ENCODE data around the gene TMED5. TPM values are rescaled to one million over a fixed set of nuclear protein-coding genes. Genes with fewer than 3 reads are reported as not detected.
A peak's percentile ranks its signal among the peaks of the same experiment; 100 is the strongest.

Gene TMED5
- total and polyA plus RNA-seq, 2 of the 4 experiments (the other 2 are of a cell fraction), result 20.1 to 38.1 TPM

- Histone ChIP-seq H4K91ac (ENCODE audit: insufficient read depth, low read depth, low read length) (no peak overlapping the region), H3K79me1 (ENCODE audit: low read depth in 1 of 2, low read length in 2 of 2) (peaks cover 0 to 10% of the 10 kb centered on the region in 2 experiments; a peak in 2 of 4 replicates), H2AK9ac (replicated peaks; ENCODE audit: low read depth, low read length, poor library complexity) (no peak overlapping the region), H2AFZ (replicated peaks; ENCODE audit: low read length, poor library complexity) (no peak overlapping the region), H2BK120ac (ENCODE audit: low read depth, low read length) (no peak overlapping the region), H2BK5ac (ENCODE audit: low read depth, low read length, poor library complexity, severe bottlenecking) (no peak overlapping the region), H3K56ac (ENCODE audit: extremely low read depth, insufficient read depth, low read length) (no peak overlapping the region), H3K36me3 (ENCODE audit: control insufficient read depth, insufficient read depth, low read length) (peaks cover 8% of the 10 kb centered on the region), H4K5ac (ENCODE audit: low read depth, low read length) (no peak overlapping the region), H4K8ac (ENCODE audit: low read depth in 2 of 2, low read length in 2 of 2) (no peak overlapping the region), H3K4ac (ENCODE audit: low read depth, low read length) (no peak overlapping the region), H3K4me2 (ENCODE audit: low read depth, low read length) (no peak overlapping the region), H3K27me3 (ENCODE audit: control insufficient read depth, insufficient read depth, low read length) (no peaks in the 10 kb centered on the region), H3K4me3 (ENCODE audit: insufficient read depth, low read depth, low read length) (no peak overlapping the region), H2BK20ac (ENCODE audit: low read depth, low read length) (no peak overlapping the region), H4K20me1 (ENCODE audit: insufficient read depth, low read length) (no peaks in the 10 kb centered on the region), H2BK15ac (ENCODE audit: low read depth, low read length) (no peak overlapping the region), H3K4me1 (ENCODE audit: control insufficient read depth, insufficient read depth, low read length) (no peaks in the 10 kb centered on the region), H3K18ac (ENCODE audit: low read depth, low read length) (no peak overlapping the region), H3K14ac (replicated peaks; ENCODE audit: low read depth, low read length) (no peak overlapping the region), H2AK5ac (ENCODE audit: low read depth, low read length) (no peak overlapping the region), H3K9ac (ENCODE audit: low read depth, low read length) (no peak overlapping the region), H3K27ac (ENCODE audit: insufficient read depth, low read length) (no peak overlapping the region), H3K9me3 (ENCODE audit: control insufficient read depth, insufficient read depth, low read length) (no peaks in the 10 kb centered on the region), H3K23ac (ENCODE audit: low read depth, low read length) (no peak overlapping the region), H3K9me1 (ENCODE audit: insufficient read depth, low read length) (peaks cover 2% of the 10 kb centered on the region; the same call in 1 of the 2 replicates)
- ChIA-PET CTCF (interaction anchor here (0.7 kb wide), 1 partner anchor 9 kb away, joined by 3 read pairs; no protein-coding TSS in a partner anchor), POLR2A (ENCODE audit: unreplicated experiment) (no interaction called here)
- no CpG with 5 or more reads among the region's 1 CpG for WGBS, 2 experiments (ENCODE audit: extremely low coverage in 2 of 2, insufficient read length in 1 of 2)
- in situ Hi-C loops (cut with MboI; ENCODE audit: low sequenced_read_pairs) (no loop called here), dilution Hi-C loops (cut with HindIII; ENCODE audit: low sequenced_read_pairs, unreplicated experiment) (no loop called here), intact Hi-C loops (cut with micrococcal nuclease) (no loop called here)
- no peak for ATAC-seq (ENCODE audit: low read depth)
- BruUV-seq (replicated peaks), result no TSS peak
- TF ChIP-seq MXI1 (IDR thresholded peaks at IDR 0.05; ENCODE audit: borderline replicate concordance, low read depth, low read length) (no peak), CHD1 (IDR thresholded peaks at IDR 0.05; ENCODE audit: low read depth, low read length) (no peak), SMC3 (IDR thresholded peaks at IDR 0.05; ENCODE audit: low read depth, low read length) (no peak), MAZ (IDR thresholded peaks at IDR 0.05; ENCODE audit: borderline replicate concordance, low read depth, low read length) (no peak), ELK1 (IDR thresholded peaks at IDR 0.05; ENCODE audit: borderline replicate concordance, low read depth, low read length) (no peak), USF2 (IDR thresholded peaks at IDR 0.05; ENCODE audit: low read depth, low read length) (no peak), RCOR1 (IDR thresholded peaks at IDR 0.05; ENCODE audit: insufficient replicate concordance, low read length) (no peak), CEBPB (IDR thresholded peaks at IDR 0.05; ENCODE audit: low read depth, low read length) (no peak), BHLHE40 (IDR thresholded peaks at IDR 0.05; ENCODE audit: low read depth, low read length) (no peak), NFE2L2 (IDR thresholded peaks at IDR 0.05; ENCODE audit: low read depth, low read length) (no peak), MAFK (IDR thresholded peaks at IDR 0.05; ENCODE audit: low read depth, low read length) (no peak), POLR2A (IDR thresholded peaks at IDR 0.05; ENCODE audit: low read depth, low read length) (no peak)
- peak; percentile 24 for DNase-seq
Measured at GRCh38 chr1:93140106-93140505, 40.1 kb downstream of the TMED5 start.

All from IMR-90 (cell line).